ENCODE data around the gene GADD45G.

GRCh38 chr9:89634995-89635742 lies 30.4 kb downstream of the GADD45G start:
- TF ChIP-seq CTCF (conservative IDR thresholded peaks at IDR 0.05; ENCODE audit: low read length) (no peak), EZH2phosphoT487 (IDR thresholded peaks at IDR 0.05; ENCODE audit: borderline replicate concordance, low read depth, low read length) (no peak)

Data from OCI-LY7 (cell line).